ENCODE results near the gene ZWILCH.

ZWILCH gene

GRCh38 chr15:66573348-66573718 lies 68.2 kb downstream of the ZWILCH start:
- Histone ChIP-seq H3K9me3 (no peaks in the 10 kb centered on the region), H3K4me1 (peaks cover 6% of the 10 kb centered on the region; the same call in 1 of the 2 replicates), H3K4me3 (ENCODE audit: low read depth, low read length) (no peak overlapping the region), H3K27me3 (no peaks in the 10 kb centered on the region), H3K36me3 (no peaks in the 10 kb centered on the region)
- no peak for TF ChIP-seq CTCF (IDR thresholded peaks at IDR 0.05; ENCODE audit: low read depth, low read length)
- DNase-seq: no peak

- H3K4me3 ChIP-seq (ENCODE audit: low read depth, low read length): no peak overlapping the region
- DNase-seq: no peak
- no peaks in the 10 kb centered on the region for H3K36me3 ChIP-seq
- H3K9me3 ChIP-seq: no peaks in the 10 kb centered on the region
- peaks cover 6% of the 10 kb centered on the region; the same call in 1 of the 2 replicates for H3K4me1 ChIP-seq
- H3K27me3 ChIP-seq: no peaks in the 10 kb centered on the region
- TF ChIP-seq CTCF (IDR thresholded peaks at IDR 0.05; ENCODE audit: low read depth, low read length): no peak
Observed at GRCh38 chr15:66573719-66574595, 68.8 kb downstream of the ZWILCH start.

GRCh38 chr15:66574596-66574950 lies 69.4 kb downstream of the ZWILCH start:
- H3K27me3 ChIP-seq: no peaks in the 10 kb centered on the region
- DNase-seq: no peak
- H3K36me3 ChIP-seq: no peaks in the 10 kb centered on the region
- peaks cover 6% of the 10 kb centered on the region; the same call in 1 of the 2 replicates for H3K4me1 ChIP-seq
- TF ChIP-seq CTCF (IDR thresholded peaks at IDR 0.05; ENCODE audit: low read depth, low read length): no peak
- H3K4me3 ChIP-seq (ENCODE audit: low read depth, low read length): no peak overlapping the region
- no peaks in the 10 kb centered on the region for H3K9me3 ChIP-seq

GRCh38 chr15:66578286-66578875 lies 73.3 kb downstream of the ZWILCH start:
- no peak for DNase-seq
- H3K4me1 ChIP-seq: no peaks in the 10 kb centered on the region; the same call in 1 of the 2 replicates
- TF ChIP-seq CTCF (IDR thresholded peaks at IDR 0.05; ENCODE audit: low read depth, low read length): no peak
- H3K9me3 ChIP-seq: no peaks in the 10 kb centered on the region
- H3K4me3 ChIP-seq (ENCODE audit: low read depth, low read length): no peak overlapping the region
- H3K36me3 ChIP-seq: no peaks in the 10 kb centered on the region; the same call in 1 of the 2 replicates
- H3K27me3 ChIP-seq: no peaks in the 10 kb centered on the region

GRCh38 chr15:66580643-66581042 lies 75.5 kb downstream of the ZWILCH start:
- Histone ChIP-seq H3K4me1 (no peaks in the 10 kb centered on the region; the same call in 1 of the 2 replicates), H3K36me3 (peaks cover 11% of the 10 kb centered on the region), H3K9me3 (no peaks in the 10 kb centered on the region), H3K27me3 (no peaks in the 10 kb centered on the region), H3K4me3 (ENCODE audit: low read depth, low read length) (no peak overlapping the region)
- no peak for TF ChIP-seq CTCF (IDR thresholded peaks at IDR 0.05; ENCODE audit: low read depth, low read length)
- no peak for DNase-seq
